ENCODE measurements around the gene TRAP1. TPM values are rescaled to one million over a fixed set of nuclear protein-coding genes. Genes with fewer than 3 reads are reported as not detected.

The TRAP1 gene
- total RNA-seq, 1 experiment from 2014 or later = 274 TPM

GRCh38 chr16:3640207-3640606 is 77.1 kb downstream of the TRAP1 start:
- no TSS peak for BruUV-seq (replicated peaks)
- no peaks in the 10 kb centered on the region for H3K9me3 Mint-ChIP-seq (ENCODE audit: unreplicated experiment)
- no peak for TF ChIP-seq CTCF (IDR thresholded peaks at IDR 0.05; ENCODE audit: unreplicated experiment)
- DNase-seq (ENCODE audit: unreplicated experiment) = no peak
- ChIA-PET CTCF (no interaction called here), POLR2A (no interaction called here)
- intact Hi-C loops (cut with micrococcal nuclease) = no loop called here
- H3K27ac Mint-ChIP-seq (ENCODE audit: low read depth, unreplicated experiment) = no peak overlapping the region
- no peaks in the 10 kb centered on the region for H3K36me3 Mint-ChIP-seq (ENCODE audit: insufficient read depth, unreplicated experiment)
- no peaks in the 10 kb centered on the region for H3K27me3 Mint-ChIP-seq (ENCODE audit: insufficient read depth, unreplicated experiment)
- no peak overlapping the region for H3K4me3 Mint-ChIP-seq (ENCODE audit: unreplicated experiment)
- peaks cover 5% of the 10 kb centered on the region for H3K4me1 Mint-ChIP-seq (ENCODE audit: insufficient read depth, unreplicated experiment)

GRCh38 chr16:3638916-3639644 is 78.2 kb downstream of the TRAP1 start:
- TF ChIP-seq CTCF (IDR thresholded peaks at IDR 0.05; ENCODE audit: unreplicated experiment) = no peak
- Mint-ChIP-seq H3K36me3 (ENCODE audit: insufficient read depth, unreplicated experiment) (no peaks in the 10 kb centered on the region), H3K9me3 (ENCODE audit: unreplicated experiment) (no peaks in the 10 kb centered on the region), H3K27ac (ENCODE audit: low read depth, unreplicated experiment) (no peak overlapping the region), H3K4me1 (ENCODE audit: insufficient read depth, unreplicated experiment) (peaks cover 5% of the 10 kb centered on the region), H3K27me3 (ENCODE audit: insufficient read depth, unreplicated experiment) (no peaks in the 10 kb centered on the region), H3K4me3 (ENCODE audit: unreplicated experiment) (no peak overlapping the region)
- no peak for DNase-seq (ENCODE audit: unreplicated experiment)
- POLR2A ChIA-PET = interaction anchor here (1.1 kb wide), 1 partner anchor 23 kb away, joined by 3 read pairs; no protein-coding TSS in a partner anchor
- intact Hi-C loops (cut with micrococcal nuclease) = no loop called here
- CTCF ChIA-PET = interaction anchor here (0.6 to 0.7 kb wide), 2 partner anchors 27 to 616 kb away, joined by 3 read pairs; no protein-coding TSS in a partner anchor
- no TSS peak for BruUV-seq (replicated peaks)

- Mint-ChIP-seq H3K27ac (ENCODE audit: low read depth, unreplicated experiment) (no peak overlapping the region), H3K4me3 (ENCODE audit: unreplicated experiment) (no peak overlapping the region), H3K4me1 (ENCODE audit: insufficient read depth, unreplicated experiment) (peaks cover 2% of the 10 kb centered on the region), H3K27me3 (ENCODE audit: insufficient read depth, unreplicated experiment) (no peaks in the 10 kb centered on the region), H3K36me3 (ENCODE audit: insufficient read depth, unreplicated experiment) (no peaks in the 10 kb centered on the region), H3K9me3 (ENCODE audit: unreplicated experiment) (no peaks in the 10 kb centered on the region)
- ChIA-PET CTCF (interaction anchor here (0.6 to 0.7 kb wide), 2 partner anchors 8 to 595 kb away, joined by 3 to 4 read pairs; no protein-coding TSS in a partner anchor), POLR2A (interaction anchor here (0.8 kb wide), 1 partner anchor 11 kb away, joined by 3 read pairs; no protein-coding TSS in a partner anchor)
- TF ChIP-seq CTCF (IDR thresholded peaks at IDR 0.05; ENCODE audit: unreplicated experiment) = no peak
- intact Hi-C loops (cut with micrococcal nuclease) = no loop called here
- BruUV-seq (replicated peaks) = no TSS peak
- DNase-seq (ENCODE audit: unreplicated experiment) = no peak
These were observed 79.9 kb downstream of the TRAP1 start for GRCh38 chr16:3637371-3637923.

GRCh38 chr16:3625911-3626732 is 91.2 kb downstream of the TRAP1 start:
- H3K27me3 Mint-ChIP-seq (ENCODE audit: insufficient read depth, unreplicated experiment) = no peaks in the 10 kb centered on the region
- H3K9me3 Mint-ChIP-seq (ENCODE audit: unreplicated experiment) = no peaks in the 10 kb centered on the region
- H3K4me3 Mint-ChIP-seq (ENCODE audit: unreplicated experiment) = no peak overlapping the region
- intact Hi-C loops (cut with micrococcal nuclease) = no loop called here
- no peak overlapping the region for H3K27ac Mint-ChIP-seq (ENCODE audit: low read depth, unreplicated experiment)
- no peak for DNase-seq (ENCODE audit: unreplicated experiment)
- POLR2A ChIA-PET = interaction anchor here (0.8 kb wide), 1 partner anchor 12 kb away, joined by 3 read pairs; no protein-coding TSS in a partner anchor
- no peak for TF ChIP-seq CTCF (IDR thresholded peaks at IDR 0.05; ENCODE audit: unreplicated experiment)
- CTCF ChIA-PET = no interaction called here
- BruUV-seq (replicated peaks) = no TSS peak
- H3K4me1 Mint-ChIP-seq (ENCODE audit: insufficient read depth, unreplicated experiment) = no peaks in the 10 kb centered on the region
- no peaks in the 10 kb centered on the region for H3K36me3 Mint-ChIP-seq (ENCODE audit: insufficient read depth, unreplicated experiment)

Data from MCF 10A (cell line).